Liver (tissue), 9 donors: Measurements from ENCODE around the gene PRIMA1. TPM values are rescaled to one million over a fixed set of nuclear protein-coding genes. Genes with fewer than 3 reads are reported as not detected.

Experiments used
- DNase-seq: peaks from one replicate; pipeline ENCODE4 v3.0.0-alpha.2; 2017; ENCODE audit warnings: low spot score
- H3K27ac ChIP-seq, 2 donors: one replicate each; pipeline ENCODE4 v1.7.0; 2013; ENCODE audit warnings: inconsistent platforms in 2 of 2, low read length in 2 of 2, control low read depth in 1 of 2, low read depth in 1 of 2, mild to moderate bottlenecking in 1 of 2
- H3K27me3 ChIP-seq, 4 donors: one replicate each; pipeline versions ENCODE4 v1.6.1 to v1.7.0; 2013; ENCODE audit warnings: low read length in 3 of 4, inconsistent platforms in 1 of 4, mild to moderate bottlenecking in 1 of 4, moderate library complexity in 1 of 4; ENCODE audit not compliant: control insufficient read depth in 4 of 4, insufficient read depth in 4 of 4
- H3K36me3 ChIP-seq, 4 donors: one replicate each; pipeline versions ENCODE4 v1.6.1 to v1.7.0; 2013; ENCODE audit warnings: low read length in 3 of 4, mild to moderate bottlenecking in 3 of 4, low read depth in 1 of 4, moderate library complexity in 1 of 4; ENCODE audit not compliant: control insufficient read depth in 4 of 4, insufficient read depth in 3 of 4
- H3K4me1 ChIP-seq, 4 donors: one replicate each; pipeline versions ENCODE4 v1.6.1 to v1.7.0; 2013; ENCODE audit warnings: low read length in 3 of 4, mild to moderate bottlenecking in 3 of 4, moderate library complexity in 1 of 4; ENCODE audit not compliant: control insufficient read depth in 4 of 4, insufficient read depth in 4 of 4
- H3K4me3 ChIP-seq, 3 donors: one replicate each; pipeline versions ENCODE4 v1.6.1 to v1.7.0; 2013; ENCODE audit warnings: low read length in 3 of 3, control low read depth in 1 of 3, low read depth in 1 of 3, mild to moderate bottlenecking in 1 of 3
- H3K9ac ChIP-seq, 2 donors: one replicate each; pipeline ENCODE4 v1.7.0; 2013; ENCODE audit warnings: low read length in 2 of 2, mild to moderate bottlenecking in 2 of 2, moderate library complexity in 2 of 2, control low read depth in 1 of 2, low read depth in 1 of 2
- H3K9me3 ChIP-seq, 4 donors: one replicate each; pipeline versions ENCODE4 v1.6.1 to v1.7.0; 2013; ENCODE audit warnings: low read length in 3 of 4; ENCODE audit not compliant: control insufficient read depth in 4 of 4
- EGR1 ChIP-seq, 2 donors: IDR thresholded peaks; 2 replicates each; pipeline ENCODE4 v1.6.1; 2016 to 2018; ENCODE audit warnings: antibody characterized with exemption in 2 of 2, low read depth in 2 of 2
- FOXA1 ChIP-seq: IDR thresholded peaks from 2 replicates; pipeline ENCODE4 v1.6.1; 2016; ENCODE audit warnings: antibody characterized with exemption
- FOXA2 ChIP-seq: IDR thresholded peaks from 2 replicates; pipeline ENCODE4 v1.6.1; 2016; ENCODE audit warnings: antibody characterized with exemption
- GABPA ChIP-seq, 2 donors: IDR thresholded peaks in 1 of 2; conservative IDR thresholded peaks in 1 of 2; 2 replicates each; pipeline ENCODE4 v1.6.1; 2016; ENCODE audit warnings: antibody characterized with exemption in 2 of 2, mild to moderate bottlenecking in 1 of 2, moderate library complexity in 1 of 2
- HNF4A ChIP-seq, 2 donors: conservative IDR thresholded peaks; 2 replicates each; pipeline ENCODE4 v1.6.1; 2016; ENCODE audit warnings: antibody characterized with exemption in 2 of 2, mild to moderate bottlenecking in 2 of 2
- HNF4G ChIP-seq: IDR thresholded peaks from 2 replicates; pipeline ENCODE4 v1.6.1; 2016; ENCODE audit warnings: antibody characterized with exemption
- JUND ChIP-seq, 2 donors: IDR thresholded peaks; 2 replicates each; pipeline ENCODE4 v1.6.1; 2016; ENCODE audit warnings: antibody characterized with exemption in 2 of 2
- NR2F2 ChIP-seq: IDR thresholded peaks from 2 replicates; pipeline ENCODE4 v1.6.1; 2016; ENCODE audit warnings: antibody characterized with exemption
- RAD21 ChIP-seq, 2 donors: IDR thresholded peaks; 2 replicates each; pipeline ENCODE4 v1.6.1; 2016; ENCODE audit warnings: antibody characterized with exemption in 2 of 2, mild to moderate bottlenecking in 2 of 2
- RXRA ChIP-seq, 2 donors: IDR thresholded peaks; 2 replicates each; pipeline ENCODE4 v1.6.1; 2017 to 2018; ENCODE audit warnings: antibody characterized with exemption in 2 of 2, mild to moderate bottlenecking in 1 of 2
- SP1 ChIP-seq: IDR thresholded peaks from 2 replicates; pipeline ENCODE4 v1.6.1; 2018; ENCODE audit warnings: antibody characterized with exemption, mild to moderate bottlenecking
- TAF1 ChIP-seq: conservative IDR thresholded peaks from 2 replicates; pipeline ENCODE4 v1.6.1; 2016; ENCODE audit warnings: antibody characterized with exemption, mild to moderate bottlenecking
- YY1 ChIP-seq: IDR thresholded peaks from 2 replicates; pipeline ENCODE4 v1.6.1; 2016; ENCODE audit warnings: antibody characterized with exemption, mild to moderate bottlenecking
- WGBS: extraction: QIAGEN DNeasy Blood & Tissue Kit; methylation state at CpG from one replicate; pipeline ENCODE4 v1.1.7; 2013; 5-methylcytosine and 5-hydroxymethylcytosine counted together
- polyA plus RNA-seq, 2 donors: library from polyadenylated mRNA; stranded (reverse) in 1 of 2; unstranded in 1 of 2; fragments of 200-250 nt in 1 of 2; fragments of >200 nt in 1 of 2; fragmentation: Nextera tagmentation in 1 of 2; extraction: Ambion mirVana in 1 of 2; gene quantifications; one replicate each; pipeline versions ENCODE4 v1.2.1 to v1.2.3, GENCODE V29; 2013 to 2015
- total RNA-seq, 2 donors: library from RNA; depleted of rRNA; stranded (reverse); fragments of >200 nt; gene quantifications; one replicate each; pipeline ENCODE4 v1.2.3, GENCODE V29; 2014
- TF ChIP-seq, protein P1 (sequence below): IDR thresholded peaks from 2 replicates; pipeline ENCODE4 v1.6.1; 2016; ENCODE audit warnings: antibody characterized with exemption, mild to moderate bottlenecking
- TF ChIP-seq, protein P2 (sequence below): IDR thresholded peaks from 2 replicates; pipeline ENCODE4 v1.6.1; 2016; ENCODE audit warnings: antibody characterized with exemption
- TF ChIP-seq, protein P3 (sequence below): IDR thresholded peaks from 2 replicates; pipeline ENCODE4 v1.6.1; 2016; ENCODE audit warnings: antibody characterized with exemption
- TF ChIP-seq, protein P4 (sequence below): IDR thresholded peaks from 2 replicates; pipeline ENCODE4 v1.6.1; 2016; ENCODE audit warnings: antibody characterized with exemption
- TF ChIP-seq, protein P5 (sequence below): fragments of 150-350 bp; IDR thresholded peaks from 2 replicates; pipeline ENCODE4 v1.5.1; 2017; ENCODE audit warnings: improper control_type of control experiment, low read depth, low read length; ENCODE audit not compliant: missing input control
- donor health status: healthy.
- donor health status: healthy.
- donor health status: healthy.
- donor health status: healthy.
- donor health status: healthy.

PRIMA1 gene
- total and polyA plus RNA-seq, 4 donors: 0.08 to 0.38 (median 0.13) TPM; not detected in 1

DNA sequence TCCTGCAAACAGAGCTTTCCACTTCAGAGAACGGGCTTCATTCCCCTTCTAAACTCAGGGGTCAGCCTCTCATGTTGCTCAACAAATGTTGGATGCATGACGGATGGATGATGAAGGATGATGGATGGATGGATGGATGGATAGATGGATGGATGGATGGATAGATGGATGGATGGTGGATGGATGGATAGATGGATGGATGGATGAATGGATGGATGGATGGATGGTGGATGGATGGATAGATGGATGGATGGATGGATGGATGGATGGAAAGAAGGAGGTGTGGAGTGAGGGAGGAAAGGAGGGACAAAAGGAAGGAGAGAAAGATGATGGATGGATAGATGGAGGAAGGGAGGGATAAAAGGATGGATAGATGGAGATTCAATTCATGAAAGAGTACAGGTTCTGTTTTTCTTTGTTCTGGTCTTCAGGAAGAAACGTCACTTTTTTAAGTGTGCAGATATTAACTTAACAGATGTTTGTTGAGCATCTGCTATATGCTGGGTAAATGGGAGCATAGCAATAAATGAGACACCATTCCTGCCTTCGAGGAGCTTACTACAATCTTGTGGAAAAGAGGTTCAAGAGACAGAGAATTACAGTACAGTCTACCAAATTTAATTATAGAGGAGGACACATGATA, 41.7 kb upstream of the PRIMA1 start:
- no peak overlapping the region for H3K4me3 ChIP-seq
- TF ChIP-seq TAF1 (no peak), RXRA (IDR thresholded peaks at IDR 0.05) (no peak), NR2F2 (no peak), JUND (IDR thresholded peaks at IDR 0.05) (no peak), HNF4A (conservative IDR thresholded peaks at IDR 0.05) (no peak), YY1 (no peak), SP1 (no peak), FOXA1 (no peak), HNF4G (no peak), GABPA (IDR thresholded peaks at IDR 0.05 in 1 of 2, conservative IDR thresholded peaks at IDR 0.05 in 1 of 2) (no peak), EGR1 (IDR thresholded peaks at IDR 0.05; ENCODE audit: low read depth in 2 of 2) (no peak), FOXA2 (no peak), RAD21 (IDR thresholded peaks at IDR 0.05) (no peak)
- TF ChIP-seq, protein P1, sequence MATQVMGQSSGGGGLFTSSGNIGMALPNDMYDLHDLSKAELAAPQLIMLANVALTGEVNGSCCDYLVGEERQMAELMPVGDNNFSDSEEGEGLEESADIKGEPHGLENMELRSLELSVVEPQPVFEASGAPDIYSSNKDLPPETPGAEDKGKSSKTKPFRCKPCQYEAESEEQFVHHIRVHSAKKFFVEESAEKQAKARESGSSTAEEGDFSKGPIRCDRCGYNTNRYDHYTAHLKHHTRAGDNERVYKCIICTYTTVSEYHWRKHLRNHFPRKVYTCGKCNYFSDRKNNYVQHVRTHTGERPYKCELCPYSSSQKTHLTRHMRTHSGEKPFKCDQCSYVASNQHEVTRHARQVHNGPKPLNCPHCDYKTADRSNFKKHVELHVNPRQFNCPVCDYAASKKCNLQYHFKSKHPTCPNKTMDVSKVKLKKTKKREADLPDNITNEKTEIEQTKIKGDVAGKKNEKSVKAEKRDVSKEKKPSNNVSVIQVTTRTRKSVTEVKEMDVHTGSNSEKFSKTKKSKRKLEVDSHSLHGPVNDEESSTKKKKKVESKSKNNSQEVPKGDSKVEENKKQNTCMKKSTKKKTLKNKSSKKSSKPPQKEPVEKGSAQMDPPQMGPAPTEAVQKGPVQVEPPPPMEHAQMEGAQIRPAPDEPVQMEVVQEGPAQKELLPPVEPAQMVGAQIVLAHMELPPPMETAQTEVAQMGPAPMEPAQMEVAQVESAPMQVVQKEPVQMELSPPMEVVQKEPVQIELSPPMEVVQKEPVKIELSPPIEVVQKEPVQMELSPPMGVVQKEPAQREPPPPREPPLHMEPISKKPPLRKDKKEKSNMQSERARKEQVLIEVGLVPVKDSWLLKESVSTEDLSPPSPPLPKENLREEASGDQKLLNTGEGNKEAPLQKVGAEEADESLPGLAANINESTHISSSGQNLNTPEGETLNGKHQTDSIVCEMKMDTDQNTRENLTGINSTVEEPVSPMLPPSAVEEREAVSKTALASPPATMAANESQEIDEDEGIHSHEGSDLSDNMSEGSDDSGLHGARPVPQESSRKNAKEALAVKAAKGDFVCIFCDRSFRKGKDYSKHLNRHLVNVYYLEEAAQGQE: no peak
- TF ChIP-seq, protein P2, sequence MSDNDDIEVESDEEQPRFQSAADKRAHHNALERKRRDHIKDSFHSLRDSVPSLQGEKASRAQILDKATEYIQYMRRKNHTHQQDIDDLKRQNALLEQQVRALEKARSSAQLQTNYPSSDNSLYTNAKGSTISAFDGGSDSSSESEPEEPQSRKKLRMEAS: no peak
- TF ChIP-seq, protein P3, sequence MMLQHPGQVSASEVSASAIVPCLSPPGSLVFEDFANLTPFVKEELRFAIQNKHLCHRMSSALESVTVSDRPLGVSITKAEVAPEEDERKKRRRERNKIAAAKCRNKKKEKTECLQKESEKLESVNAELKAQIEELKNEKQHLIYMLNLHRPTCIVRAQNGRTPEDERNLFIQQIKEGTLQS: no peak
- TF ChIP-seq, protein P4, sequence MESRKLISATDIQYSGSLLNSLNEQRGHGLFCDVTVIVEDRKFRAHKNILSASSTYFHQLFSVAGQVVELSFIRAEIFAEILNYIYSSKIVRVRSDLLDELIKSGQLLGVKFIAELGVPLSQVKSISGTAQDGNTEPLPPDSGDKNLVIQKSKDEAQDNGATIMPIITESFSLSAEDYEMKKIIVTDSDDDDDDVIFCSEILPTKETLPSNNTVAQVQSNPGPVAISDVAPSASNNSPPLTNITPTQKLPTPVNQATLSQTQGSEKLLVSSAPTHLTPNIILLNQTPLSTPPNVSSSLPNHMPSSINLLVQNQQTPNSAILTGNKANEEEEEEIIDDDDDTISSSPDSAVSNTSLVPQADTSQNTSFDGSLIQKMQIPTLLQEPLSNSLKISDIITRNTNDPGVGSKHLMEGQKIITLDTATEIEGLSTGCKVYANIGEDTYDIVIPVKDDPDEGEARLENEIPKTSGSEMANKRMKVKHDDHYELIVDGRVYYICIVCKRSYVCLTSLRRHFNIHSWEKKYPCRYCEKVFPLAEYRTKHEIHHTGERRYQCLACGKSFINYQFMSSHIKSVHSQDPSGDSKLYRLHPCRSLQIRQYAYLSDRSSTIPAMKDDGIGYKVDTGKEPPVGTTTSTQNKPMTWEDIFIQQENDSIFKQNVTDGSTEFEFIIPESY: no peak
- TF ChIP-seq, protein P5, sequence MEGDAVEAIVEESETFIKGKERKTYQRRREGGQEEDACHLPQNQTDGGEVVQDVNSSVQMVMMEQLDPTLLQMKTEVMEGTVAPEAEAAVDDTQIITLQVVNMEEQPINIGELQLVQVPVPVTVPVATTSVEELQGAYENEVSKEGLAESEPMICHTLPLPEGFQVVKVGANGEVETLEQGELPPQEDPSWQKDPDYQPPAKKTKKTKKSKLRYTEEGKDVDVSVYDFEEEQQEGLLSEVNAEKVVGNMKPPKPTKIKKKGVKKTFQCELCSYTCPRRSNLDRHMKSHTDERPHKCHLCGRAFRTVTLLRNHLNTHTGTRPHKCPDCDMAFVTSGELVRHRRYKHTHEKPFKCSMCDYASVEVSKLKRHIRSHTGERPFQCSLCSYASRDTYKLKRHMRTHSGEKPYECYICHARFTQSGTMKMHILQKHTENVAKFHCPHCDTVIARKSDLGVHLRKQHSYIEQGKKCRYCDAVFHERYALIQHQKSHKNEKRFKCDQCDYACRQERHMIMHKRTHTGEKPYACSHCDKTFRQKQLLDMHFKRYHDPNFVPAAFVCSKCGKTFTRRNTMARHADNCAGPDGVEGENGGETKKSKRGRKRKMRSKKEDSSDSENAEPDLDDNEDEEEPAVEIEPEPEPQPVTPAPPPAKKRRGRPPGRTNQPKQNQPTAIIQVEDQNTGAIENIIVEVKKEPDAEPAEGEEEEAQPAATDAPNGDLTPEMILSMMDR: no peak
- WGBS: 70% methylated on average over 4 of the region's 4 CpGs
- H3K9ac ChIP-seq: no peak overlapping the region
- peaks cover 0 to 4% (median 2%) of the 10 kb centered on the region in 4 donors for H3K27me3 ChIP-seq
- H3K36me3 ChIP-seq: no peaks in the 10 kb centered on the region
- H3K4me1 ChIP-seq: no peaks in the 10 kb centered on the region
- H3K27ac ChIP-seq: no peak overlapping the region
- DNase-seq: no peak
- H3K9me3 ChIP-seq: no peaks in the 10 kb centered on the region
